Measurements from ENCODE around the gene REG3G. TPM values are rescaled to one million over a fixed set of nuclear protein-coding genes. Genes with fewer than 3 reads are reported as not detected.

REG3G gene
- total RNA-seq, 1 experiment from 2014 or later, result 0.20 TPM

- TF ChIP-seq, protein P1, sequence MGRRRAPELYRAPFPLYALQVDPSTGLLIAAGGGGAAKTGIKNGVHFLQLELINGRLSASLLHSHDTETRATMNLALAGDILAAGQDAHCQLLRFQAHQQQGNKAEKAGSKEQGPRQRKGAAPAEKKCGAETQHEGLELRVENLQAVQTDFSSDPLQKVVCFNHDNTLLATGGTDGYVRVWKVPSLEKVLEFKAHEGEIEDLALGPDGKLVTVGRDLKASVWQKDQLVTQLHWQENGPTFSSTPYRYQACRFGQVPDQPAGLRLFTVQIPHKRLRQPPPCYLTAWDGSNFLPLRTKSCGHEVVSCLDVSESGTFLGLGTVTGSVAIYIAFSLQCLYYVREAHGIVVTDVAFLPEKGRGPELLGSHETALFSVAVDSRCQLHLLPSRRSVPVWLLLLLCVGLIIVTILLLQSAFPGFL (CRISPR knock-in tag; IDR thresholded peaks at IDR 0.05; ENCODE audit: borderline replicate concordance), result no peak
Observed at GRCh38 chr2:78980152-78980465, 45.4 kb upstream of the REG3G start (continued).

DNA sequence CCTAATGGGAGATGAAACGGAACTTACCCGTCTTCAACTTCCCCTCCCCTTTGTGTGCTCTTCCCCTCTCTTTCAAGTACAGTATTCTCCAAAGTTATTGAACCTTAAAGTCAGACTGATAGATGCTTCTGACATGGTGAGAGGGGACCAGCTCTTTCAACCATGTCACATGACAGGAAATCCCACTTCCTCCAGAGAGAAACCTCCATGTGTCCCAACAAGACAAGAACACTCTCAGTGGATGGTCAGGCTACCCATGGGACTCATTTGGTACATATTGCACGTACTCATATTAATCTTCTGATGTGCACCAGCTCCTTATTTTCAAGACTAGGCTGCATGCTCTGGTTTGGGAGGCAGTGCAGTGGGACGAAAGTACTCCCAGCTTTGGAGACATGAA is 44.6 kb upstream of the REG3G start:
- no peaks in the 10 kb centered on the region for H3K9me3 Mint-ChIP-seq
- ATAC-seq (no peak), DNase-seq (ENCODE audit: low spot score) (no peak)
- H3K27ac Mint-ChIP-seq, result no peak overlapping the region
- no peak for TF ChIP-seq MYBL2 (CRISPR knock-in tag; IDR thresholded peaks at IDR 0.05)
- TF ChIP-seq HMGA2 (CRISPR knock-in tag; IDR thresholded peaks at IDR 0.05), result no peak
- no peak for TF ChIP-seq E2F1 (CRISPR knock-in tag; IDR thresholded peaks at IDR 0.05)
- TF ChIP-seq, protein P2, sequence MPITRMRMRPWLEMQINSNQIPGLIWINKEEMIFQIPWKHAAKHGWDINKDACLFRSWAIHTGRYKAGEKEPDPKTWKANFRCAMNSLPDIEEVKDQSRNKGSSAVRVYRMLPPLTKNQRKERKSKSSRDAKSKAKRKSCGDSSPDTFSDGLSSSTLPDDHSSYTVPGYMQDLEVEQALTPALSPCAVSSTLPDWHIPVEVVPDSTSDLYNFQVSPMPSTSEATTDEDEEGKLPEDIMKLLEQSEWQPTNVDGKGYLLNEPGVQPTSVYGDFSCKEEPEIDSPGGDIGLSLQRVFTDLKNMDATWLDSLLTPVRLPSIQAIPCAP (CRISPR knock-in tag; IDR thresholded peaks at IDR 0.05), result no peak
- TF ChIP-seq, protein P3, sequence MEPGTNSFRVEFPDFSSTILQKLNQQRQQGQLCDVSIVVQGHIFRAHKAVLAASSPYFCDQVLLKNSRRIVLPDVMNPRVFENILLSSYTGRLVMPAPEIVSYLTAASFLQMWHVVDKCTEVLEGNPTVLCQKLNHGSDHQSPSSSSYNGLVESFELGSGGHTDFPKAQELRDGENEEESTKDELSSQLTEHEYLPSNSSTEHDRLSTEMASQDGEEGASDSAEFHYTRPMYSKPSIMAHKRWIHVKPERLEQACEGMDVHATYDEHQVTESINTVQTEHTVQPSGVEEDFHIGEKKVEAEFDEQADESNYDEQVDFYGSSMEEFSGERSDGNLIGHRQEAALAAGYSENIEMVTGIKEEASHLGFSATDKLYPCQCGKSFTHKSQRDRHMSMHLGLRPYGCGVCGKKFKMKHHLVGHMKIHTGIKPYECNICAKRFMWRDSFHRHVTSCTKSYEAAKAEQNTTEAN (CRISPR knock-in tag; IDR thresholded peaks at IDR 0.05), result no peak
- no peak for TF ChIP-seq ATF2 (CRISPR knock-in tag; IDR thresholded peaks at IDR 0.05; ENCODE audit: borderline replicate concordance, low read depth)
- TF ChIP-seq ZMAT4 (CRISPR knock-in tag; IDR thresholded peaks at IDR 0.05), result no peak
- TF ChIP-seq CREM (CRISPR knock-in tag; IDR thresholded peaks at IDR 0.05), result no peak
- no peak for TF ChIP-seq FOXP1 (CRISPR knock-in tag; IDR thresholded peaks at IDR 0.05; ENCODE audit: borderline replicate concordance)
- no peak for TF ChIP-seq SP1 (CRISPR knock-in tag; conservative IDR thresholded peaks at IDR 0.05)
- TF ChIP-seq, protein P4, sequence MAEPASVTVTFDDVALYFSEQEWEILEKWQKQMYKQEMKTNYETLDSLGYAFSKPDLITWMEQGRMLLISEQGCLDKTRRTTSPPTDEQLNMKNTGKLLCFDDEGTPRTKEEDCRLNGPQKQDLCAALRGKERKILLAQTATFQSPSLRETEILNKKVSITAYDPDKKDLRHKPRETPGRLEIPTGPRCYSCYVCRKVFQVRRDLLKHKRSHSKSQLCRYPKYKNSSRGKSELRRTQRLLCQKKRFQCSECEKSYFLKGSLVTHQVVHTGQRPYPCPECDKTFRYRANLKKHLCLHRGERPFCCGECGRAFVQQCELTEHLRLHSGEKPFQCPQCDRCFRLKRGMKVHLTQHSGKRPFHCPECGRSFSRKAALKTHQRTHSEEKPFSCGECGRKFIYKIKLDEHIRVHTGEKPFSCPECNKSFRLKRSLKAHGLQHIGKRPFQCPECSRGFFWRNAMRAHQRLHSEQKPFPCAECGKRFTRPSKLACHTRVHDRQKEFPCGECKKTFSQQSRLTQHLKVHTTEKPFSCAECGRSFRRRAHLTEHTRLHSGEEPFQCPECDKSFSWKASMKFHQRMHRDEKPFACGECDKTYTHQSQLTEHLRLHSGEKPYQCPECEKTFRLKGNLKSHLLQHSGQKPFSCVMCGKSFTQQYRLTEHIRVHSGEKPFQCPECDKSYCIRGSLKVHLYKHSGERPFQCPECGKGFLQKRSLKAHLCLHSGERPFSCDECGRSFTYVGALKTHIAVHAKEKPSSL (CRISPR knock-in tag; conservative IDR thresholded peaks at IDR 0.05), result no peak
- TF ChIP-seq KAT7 (CRISPR knock-in tag; IDR thresholded peaks at IDR 0.05; ENCODE audit: borderline replicate concordance), result no peak
- TF ChIP-seq NR3C1 (CRISPR knock-in tag; conservative IDR thresholded peaks at IDR 0.05; ENCODE audit: low read depth), result no peak
- TF ChIP-seq, protein P5, sequence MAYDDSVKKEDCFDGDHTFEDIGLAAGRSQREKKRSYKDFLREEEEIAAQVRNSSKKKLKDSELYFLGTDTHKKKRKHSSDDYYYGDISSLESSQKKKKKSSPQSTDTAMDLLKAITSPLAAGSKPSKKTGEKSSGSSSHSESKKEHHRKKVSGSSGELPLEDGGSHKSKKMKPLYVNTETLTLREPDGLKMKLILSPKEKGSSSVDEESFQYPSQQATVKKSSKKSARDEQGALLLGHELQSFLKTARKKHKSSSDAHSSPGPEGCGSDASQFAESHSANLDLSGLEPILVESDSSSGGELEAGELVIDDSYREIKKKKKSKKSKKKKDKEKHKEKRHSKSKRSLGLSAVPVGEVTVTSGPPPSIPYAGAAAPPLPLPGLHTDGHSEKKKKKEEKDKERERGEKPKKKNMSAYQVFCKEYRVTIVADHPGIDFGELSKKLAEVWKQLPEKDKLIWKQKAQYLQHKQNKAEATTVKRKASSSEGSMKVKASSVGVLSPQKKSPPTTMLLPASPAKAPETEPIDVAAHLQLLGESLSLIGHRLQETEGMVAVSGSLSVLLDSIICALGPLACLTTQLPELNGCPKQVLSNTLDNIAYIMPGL (CRISPR knock-in tag; IDR thresholded peaks at IDR 0.05), result no peak
- TF ChIP-seq ELF4 (CRISPR knock-in tag; IDR thresholded peaks at IDR 0.05; ENCODE audit: low read depth), result no peak
- TF ChIP-seq ZNF232 (CRISPR knock-in tag; IDR thresholded peaks at IDR 0.05), result no peak
- no peaks in the 10 kb centered on the region for H3K36me3 Mint-ChIP-seq
- H3K27me3 Mint-ChIP-seq (ENCODE audit: low read depth), result no peaks in the 10 kb centered on the region
- peaks cover 20% of the 10 kb centered on the region for H3K4me1 Mint-ChIP-seq
- H3K4me3 Mint-ChIP-seq, result no peak overlapping the region
- POLR2A ChIA-PET, result no interaction called here
- CTCF ChIA-PET, result no interaction called here
